Esophagus (tissue), 2 donors: ENCODE data around the gene PRR22. TPM values are rescaled to one million over a fixed set of nuclear protein-coding genes. Genes with fewer than 3 reads are reported as not detected.
A peak's percentile ranks its signal among the peaks of the same experiment; 100 is the strongest.

ENCODE experiments used
- H3K27ac ChIP-seq, 2 donors: one replicate each; pipeline ENCODE4 v1.5.1; 2013; ENCODE audit warnings: low read depth in 2 of 2, mild to moderate bottlenecking in 2 of 2, inconsistent platforms in 1 of 2, low read length in 1 of 2, moderate library complexity in 1 of 2
- H3K27me3 ChIP-seq, 2 donors: one replicate each; pipeline ENCODE4 v1.6.1; 2013; ENCODE audit warnings: low read length in 2 of 2, control low read depth in 1 of 2, mild to moderate bottlenecking in 1 of 2; ENCODE audit not compliant: insufficient read depth in 2 of 2, control insufficient read depth in 1 of 2
- H3K36me3 ChIP-seq, 2 donors: one replicate each; pipeline ENCODE4 v1.6.1; 2013; ENCODE audit warnings: low read length in 1 of 2; ENCODE audit not compliant: control insufficient read depth in 2 of 2, insufficient read depth in 2 of 2
- H3K4me1 ChIP-seq, 2 donors: one replicate each; pipeline ENCODE4 v1.6.1; 2013; ENCODE audit warnings: low read length in 1 of 2; ENCODE audit not compliant: control insufficient read depth in 2 of 2, insufficient read depth in 2 of 2
- H3K4me3 ChIP-seq, 2 donors: one replicate each; pipeline ENCODE4 v1.5.1; 2013; ENCODE audit warnings: low read length in 2 of 2, mild to moderate bottlenecking in 2 of 2, low read depth in 1 of 2, moderate library complexity in 1 of 2
- H3K9me3 ChIP-seq, 2 donors: one replicate each; pipeline ENCODE4 v1.6.1; 2013; ENCODE audit warnings: mild to moderate bottlenecking in 2 of 2, low read depth in 1 of 2, low read length in 1 of 2, moderate library complexity in 1 of 2; ENCODE audit not compliant: control insufficient read depth in 2 of 2, insufficient read depth in 1 of 2
- WGBS, 2 donors: extraction: QIAGEN DNeasy Blood & Tissue Kit; methylation state at CpG; one replicate each; pipeline ENCODE4 v1.1.7; 2013; 5-methylcytosine and 5-hydroxymethylcytosine counted together
- polyA plus RNA-seq, 2 donors: library from polyadenylated mRNA; stranded (reverse); fragments of 200-250 nt; gene quantifications; one replicate each; pipeline ENCODE4 v1.2.3, GENCODE V29; 2013
- donor health status: healthy with polysubstance abuse.
- donor health status: Bipolar disorder and iron deficiency.

The PRR22 gene
- 1 to 10 TPM; 3.3 to 8.0 TPM for polyA plus RNA-seq

DNA sequence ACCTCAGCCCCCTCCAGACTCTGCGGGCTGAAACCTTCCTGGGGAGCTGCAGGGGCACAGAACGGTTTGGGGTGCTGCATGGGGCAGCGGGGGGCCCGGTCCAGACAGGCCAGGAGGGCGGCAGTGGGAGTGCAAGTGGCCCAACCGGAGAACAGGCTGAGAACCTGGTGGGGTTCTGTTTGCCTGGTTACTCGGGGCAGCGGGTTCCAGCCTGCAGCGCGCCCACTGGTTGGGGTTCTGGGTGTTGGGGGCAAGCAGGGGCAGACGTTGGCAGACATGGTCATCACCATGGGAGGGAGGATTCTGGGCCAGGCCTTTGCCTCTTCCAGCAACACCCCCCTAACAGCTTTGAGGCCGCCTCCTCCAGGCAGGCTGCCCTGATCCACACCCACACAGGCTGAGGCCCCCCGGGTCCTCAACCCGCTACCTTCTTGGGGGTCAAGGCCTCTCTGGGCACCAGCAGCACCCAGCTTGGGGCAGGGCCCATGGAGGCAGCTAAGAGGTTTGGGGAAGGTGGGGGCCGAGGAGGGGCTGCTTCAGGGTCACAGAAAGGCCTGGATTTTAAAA is at the start of gene PRR22:
PRR22 (minus strand) TSS at position 166 of the 567 bp plus-strand sequence; CDS start at position 80, 86 bp downstream.
- 89 to 91% methylated on average over 15 of the region's 15 CpGs for WGBS, 2 donors
- Histone ChIP-seq H3K4me1 (peaks cover 0 to 6% of the 10 kb centered on the region in 2 donors), H3K4me3 (no peak within 1 kb of the TSS), H3K36me3 (peaks cover 18 to 43% of the 10 kb centered on the region in 2 donors), H3K27ac (no peak within 1 kb of the TSS), H3K9me3 (no peaks in the 10 kb centered on the region), H3K27me3 (no peaks in the 10 kb centered on the region)

GRCh38 chr19:5832527-5833216 is 48.1 kb upstream of the PRR22 start:
- no peak overlapping the region for H3K4me3 ChIP-seq
- H3K27ac ChIP-seq = no peak overlapping the region
- H3K27me3 ChIP-seq = no peaks in the 10 kb centered on the region
- WGBS, 2 donors = 89% methylated on average over 6 of the region's 6 CpGs
- peaks cover 4 to 8% of the 10 kb centered on the region in 2 donors for H3K4me1 ChIP-seq
- peaks cover 0 to 11% of the 10 kb centered on the region in 2 donors for H3K36me3 ChIP-seq
- H3K9me3 ChIP-seq = no peaks in the 10 kb centered on the region

DNA sequence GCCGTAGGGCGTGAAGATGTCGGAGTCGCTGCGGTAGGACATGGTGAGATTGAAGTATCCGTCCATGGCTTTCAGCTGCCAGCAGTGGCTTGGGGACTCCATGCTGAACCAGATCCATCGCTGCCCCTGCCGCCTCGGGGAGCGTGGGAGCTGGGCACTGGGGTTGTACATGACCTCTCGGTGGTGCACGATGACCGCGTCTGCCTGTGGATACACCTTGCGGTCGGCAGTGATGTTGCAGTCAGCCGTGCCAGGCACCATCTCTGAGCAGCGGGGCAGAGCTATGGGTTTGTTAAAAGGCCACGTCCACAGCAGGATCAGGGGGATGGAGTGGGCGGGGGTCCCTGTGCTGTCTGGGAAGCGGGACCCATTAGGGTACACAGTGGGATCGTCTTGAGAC is 47.5 kb upstream of the PRR22 start:
- 86 to 90% methylated on average over 19 to 22 of the region's 22 CpGs for WGBS, 2 donors
- Histone ChIP-seq H3K4me3 (no peak overlapping the region), H3K36me3 (peaks cover 0 to 11% of the 10 kb centered on the region in 2 donors), H3K27ac (no peak overlapping the region), H3K9me3 (no peaks in the 10 kb centered on the region), H3K4me1 (peaks cover 4 to 8% of the 10 kb centered on the region in 2 donors), H3K27me3 (no peaks in the 10 kb centered on the region)

- Histone ChIP-seq H3K9me3 (no peaks in the 10 kb centered on the region), H3K27me3 (no peaks in the 10 kb centered on the region), H3K4me1 (peaks cover 4 to 8% of the 10 kb centered on the region in 2 donors), H3K4me3 (peak overlapping the region; percentile 30 to 31), H3K36me3 (peaks cover 0 to 11% of the 10 kb centered on the region in 2 donors), H3K27ac (no peak overlapping the region)
- WGBS, 2 donors = 82 to 84% methylated on average over 9 of the region's 9 CpGs
These were observed 46.6 kb upstream of the PRR22 start for GRCh38 chr19:5831159-5831558.

DNA sequence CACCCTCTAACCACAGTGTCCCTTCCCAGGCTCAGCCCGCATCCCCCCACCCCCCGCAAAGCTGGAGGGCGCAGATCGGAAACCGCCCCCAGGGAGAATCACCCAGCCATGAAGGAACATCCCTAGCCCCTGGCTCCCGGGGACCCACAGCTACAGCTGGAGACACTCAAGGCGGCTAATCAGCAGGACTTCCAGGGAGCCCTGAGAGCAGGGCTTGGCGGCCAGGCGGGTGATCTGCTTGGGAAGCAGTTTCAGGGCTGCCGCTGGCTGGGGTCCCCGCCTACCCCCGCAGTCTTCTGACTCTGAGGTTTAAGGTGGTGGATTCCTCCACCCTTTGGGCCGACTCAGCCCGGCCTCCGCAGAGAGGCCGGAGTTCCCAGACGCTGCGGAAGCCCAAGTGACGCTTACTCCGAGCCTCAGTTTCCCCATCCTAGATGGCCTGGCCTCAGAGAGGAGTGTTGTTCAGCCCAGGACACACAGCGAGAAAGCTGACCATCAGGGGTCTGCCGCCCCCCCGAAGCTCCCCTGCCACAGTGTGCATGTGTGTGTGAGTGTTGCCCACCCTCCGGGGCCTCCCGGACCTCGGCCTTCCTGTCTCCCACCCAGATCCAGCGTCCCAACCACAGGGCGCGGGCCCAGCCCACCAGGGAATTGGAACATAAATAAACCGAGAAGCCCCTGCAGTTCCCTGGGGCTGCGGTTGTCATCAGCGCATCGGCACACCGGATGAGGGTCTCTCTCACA is 45.2 kb upstream of the PRR22 start:
- peak overlapping the region; percentile 58 to 65 for H3K4me3 ChIP-seq
- H3K9me3 ChIP-seq = no peaks in the 10 kb centered on the region
- WGBS, 2 donors = 60 to 66% methylated on average over 34 of the region's 34 CpGs

DNA sequence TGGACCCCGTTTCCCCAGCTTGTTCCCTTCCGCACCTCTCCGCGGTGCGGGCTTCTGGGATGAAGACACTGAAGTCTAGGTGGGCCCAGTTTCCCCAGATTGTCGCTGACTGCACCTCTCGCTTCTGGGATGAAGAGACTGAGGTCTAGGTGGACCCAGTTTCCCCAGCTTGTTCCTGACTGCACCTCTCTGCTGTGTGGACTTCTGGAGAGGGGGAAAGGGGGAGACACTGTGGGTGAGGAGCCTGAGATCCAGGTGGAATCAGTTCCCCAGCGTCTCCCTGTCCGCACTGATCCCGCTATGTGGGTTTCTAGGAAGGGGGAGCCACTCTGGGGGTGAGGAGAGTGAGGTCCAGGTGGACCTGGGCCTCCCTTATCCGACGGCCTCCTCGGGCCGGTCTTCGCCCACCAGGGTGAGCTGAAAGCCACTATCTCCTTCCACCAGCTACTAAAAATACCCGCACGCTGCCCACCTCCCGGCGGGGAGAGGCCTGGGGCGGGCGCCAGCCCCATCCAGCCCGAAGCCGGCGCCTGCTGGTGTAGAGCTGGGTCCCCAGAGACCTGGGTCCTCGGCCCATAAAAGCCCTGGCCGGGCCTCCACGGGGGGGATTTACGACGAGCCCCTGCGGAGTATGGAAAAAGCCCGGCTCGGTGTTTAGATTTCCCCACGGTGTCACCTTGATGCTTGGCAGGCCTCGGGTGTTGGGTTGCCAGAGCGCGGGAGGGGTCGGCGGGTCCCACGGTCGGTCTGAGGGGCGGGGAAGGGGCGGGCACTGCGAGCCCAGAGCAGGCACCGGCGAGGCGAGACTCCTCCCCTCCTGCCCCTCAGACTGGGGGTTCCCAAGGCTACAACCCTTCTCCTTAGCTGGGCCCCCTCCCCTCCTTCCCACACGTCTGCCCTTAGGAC is 44.4 kb upstream of the PRR22 start:
- Histone ChIP-seq H3K9me3 (no peaks in the 10 kb centered on the region), H3K27ac (peak overlapping the region; percentile 72 to 93), H3K4me1 (peaks cover 4 to 8% of the 10 kb centered on the region in 2 donors), H3K36me3 (peaks cover 0 to 14% of the 10 kb centered on the region in 2 donors), H3K4me3 (peak overlapping the region; percentile 58 to 65), H3K27me3 (no peaks in the 10 kb centered on the region)
- 4% methylated on average over 37 to 47 of the region's 47 CpGs for WGBS, 2 donors

More for the DNA sequence above, 45.2 kb upstream of the PRR22 start:
- no peaks in the 10 kb centered on the region for H3K27me3 ChIP-seq
- H3K4me1 ChIP-seq = peaks cover 4 to 8% of the 10 kb centered on the region in 2 donors
- peaks cover 0 to 11% of the 10 kb centered on the region in 2 donors for H3K36me3 ChIP-seq
- H3K27ac ChIP-seq = peak overlapping the region in 1 of 2 donors; percentile 93

DNA sequence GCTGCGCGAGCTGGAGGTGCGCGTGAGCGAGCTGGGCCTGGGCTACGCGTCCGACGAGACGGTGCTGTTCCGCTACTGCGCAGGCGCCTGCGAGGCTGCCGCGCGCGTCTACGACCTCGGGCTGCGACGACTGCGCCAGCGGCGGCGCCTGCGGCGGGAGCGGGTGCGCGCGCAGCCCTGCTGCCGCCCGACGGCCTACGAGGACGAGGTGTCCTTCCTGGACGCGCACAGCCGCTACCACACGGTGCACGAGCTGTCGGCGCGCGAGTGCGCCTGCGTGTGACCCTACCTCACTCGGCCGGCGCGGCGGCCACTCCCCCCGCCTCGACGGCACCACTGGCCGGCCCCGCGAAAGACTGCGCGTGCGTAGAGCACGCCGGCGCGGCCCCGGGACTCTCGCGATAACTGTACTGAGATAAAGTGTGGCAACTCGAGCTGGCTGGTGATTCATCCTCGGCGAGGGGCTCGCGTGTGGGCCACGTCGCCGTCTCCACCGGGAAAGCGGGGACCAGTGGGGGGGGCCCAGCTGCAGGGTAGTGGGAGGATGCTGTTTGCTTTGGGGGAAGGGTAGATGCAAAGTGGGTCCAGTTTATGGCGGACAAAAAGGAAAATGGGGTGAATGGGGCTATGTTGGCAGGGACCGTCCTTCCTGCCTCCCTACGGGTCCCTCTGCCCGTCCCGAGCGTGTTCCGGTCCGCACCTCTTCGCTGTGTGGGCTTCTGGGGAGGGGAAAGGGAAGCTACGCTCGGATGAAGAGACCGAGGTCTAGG is 43.5 kb upstream of the PRR22 start:
- H3K4me1 ChIP-seq = peaks cover 4 to 8% of the 10 kb centered on the region in 2 donors
- H3K9me3 ChIP-seq = no peaks in the 10 kb centered on the region
- H3K27me3 ChIP-seq = no peaks in the 10 kb centered on the region
- peak overlapping the region; percentile 58 to 65 for H3K4me3 ChIP-seq
- peaks cover 0 to 15% of the 10 kb centered on the region in 2 donors for H3K36me3 ChIP-seq
- peak overlapping the region; percentile 72 to 93 for H3K27ac ChIP-seq
- WGBS, 2 donors = 2 to 3% methylated on average over 69 to 91 of the region's 91 CpGs

DNA sequence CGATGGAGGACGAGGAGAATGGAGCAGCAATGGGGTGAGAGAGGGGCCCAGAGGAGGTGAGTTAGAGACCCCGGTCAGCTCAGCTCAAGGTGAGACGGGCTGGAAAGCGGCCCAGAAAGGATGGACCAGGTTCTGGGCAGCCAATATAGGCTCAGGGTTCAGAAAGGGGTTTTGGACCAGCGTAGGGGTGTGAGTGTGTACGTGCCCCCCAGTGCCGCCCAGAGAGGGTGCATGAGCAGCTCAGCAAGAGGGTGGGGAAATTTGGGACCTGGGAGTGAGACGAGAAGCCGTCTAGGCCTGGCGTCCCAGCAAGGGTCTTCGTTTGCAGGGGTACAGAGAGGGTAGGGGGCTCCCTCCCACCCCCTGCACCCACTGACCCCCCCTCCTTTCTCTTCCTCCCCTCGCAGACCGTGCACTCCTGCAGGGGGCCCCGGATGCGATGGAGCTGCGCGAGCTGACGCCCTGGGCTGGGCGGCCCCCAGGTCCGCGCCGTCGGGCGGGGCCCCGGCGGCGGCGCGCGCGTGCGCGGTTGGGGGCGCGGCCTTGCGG is 42.9 kb upstream of the PRR22 start:
- Histone ChIP-seq H3K4me3 (peak overlapping the region; percentile 58 to 65), H3K27ac (peak overlapping the region; percentile 37 to 93), H3K36me3 (peaks cover 0 to 15% of the 10 kb centered on the region in 2 donors), H3K4me1 (peaks cover 4 to 9% of the 10 kb centered on the region in 2 donors), H3K9me3 (no peaks in the 10 kb centered on the region), H3K27me3 (no peaks in the 10 kb centered on the region)
- WGBS, 2 donors = 17 to 26% methylated on average over 26 to 37 of the region's 37 CpGs
